GM18526 (cell line): ENCODE results near the gene SHMT2.

Experiments used
- POLR2A ChIP-seq: IDR thresholded peaks from 3 replicates; pipeline ENCODE4 v1.6.1; 2011; ENCODE audit not compliant: insufficient read length; ENCODE audit errors: extremely low read depth

The SHMT2 gene

GRCh38 chr12:57226588-57227314 is 2.8 kb upstream of the SHMT2 start:
- no peak for TF ChIP-seq POLR2A

DNA sequence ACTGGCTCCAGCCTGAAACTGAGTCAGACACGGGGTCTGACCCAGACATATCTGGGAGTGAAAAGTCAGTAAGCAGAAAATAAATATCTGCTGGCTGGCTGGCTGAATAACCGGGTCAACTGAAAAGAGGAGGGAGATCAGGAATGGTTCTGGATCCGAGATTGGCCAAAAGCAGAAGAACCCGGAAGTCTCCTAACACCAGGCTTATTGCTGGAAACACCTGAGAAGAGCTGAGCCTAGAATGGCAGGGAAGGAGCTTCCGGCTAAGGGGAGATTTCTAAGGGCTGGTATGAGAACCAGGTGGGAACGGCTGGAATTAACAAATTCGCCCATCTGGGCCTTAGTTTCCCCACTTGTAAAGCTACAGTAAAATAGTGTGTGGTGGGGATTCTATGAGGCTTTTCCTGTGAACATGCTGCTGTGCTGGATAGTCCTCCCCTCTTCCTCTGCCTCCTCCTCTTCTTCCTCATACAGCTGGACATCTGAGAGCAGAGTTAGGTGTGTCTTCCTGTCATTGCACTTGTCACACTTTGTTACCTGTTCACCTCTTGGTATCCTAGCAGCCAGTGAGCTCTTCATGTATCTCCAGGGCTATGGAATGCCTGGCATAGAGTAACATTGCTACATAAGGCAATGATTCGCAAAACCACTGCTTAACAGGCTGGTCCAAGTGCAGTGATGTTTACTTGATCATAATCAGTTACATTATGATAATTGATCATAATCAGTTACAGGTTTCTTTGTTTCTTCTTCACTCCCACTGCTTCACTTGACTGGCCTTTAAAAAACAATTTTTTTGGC is 2.0 kb upstream of the SHMT2 start:
- no peak for TF ChIP-seq POLR2A

GRCh38 chr12:57229046-57229633 is 371 bp upstream of the SHMT2 start:
- no peak for TF ChIP-seq POLR2A

DNA sequence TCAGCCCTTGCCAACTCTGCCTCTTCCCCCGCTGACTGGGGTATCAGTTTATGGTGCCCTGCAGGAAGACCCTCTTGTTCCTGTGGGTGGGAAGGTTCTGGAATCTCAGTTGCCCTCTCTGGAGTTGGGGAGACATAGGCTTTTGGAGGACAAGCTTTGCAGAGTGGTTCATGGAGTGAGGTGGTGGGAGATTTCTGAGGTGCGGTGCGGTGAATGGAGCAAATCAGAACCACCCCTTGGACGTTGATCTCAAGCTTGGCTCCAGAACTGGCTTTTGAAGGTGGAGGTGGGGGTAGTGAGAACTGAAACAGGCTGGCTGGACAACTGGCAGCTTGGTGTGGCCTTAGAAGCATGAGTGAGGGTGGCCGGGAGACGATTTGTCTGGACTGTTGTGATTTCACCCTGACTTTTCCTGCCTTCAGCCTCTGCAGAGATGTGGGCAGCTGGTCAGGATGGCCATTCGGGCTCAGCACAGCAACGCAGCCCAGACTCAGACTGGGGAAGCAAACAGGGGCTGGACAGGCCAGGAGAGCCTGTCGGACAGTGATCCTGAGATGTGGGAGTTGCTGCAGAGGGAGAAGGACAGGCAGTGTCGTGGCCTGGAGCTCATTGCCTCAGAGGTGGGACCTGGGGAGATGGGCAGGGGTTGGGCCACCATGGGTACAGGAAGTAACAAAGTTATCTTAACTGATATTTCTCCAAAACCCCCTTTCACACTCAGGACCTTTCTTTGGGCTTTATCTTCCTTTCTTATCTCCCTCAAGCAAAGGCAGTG is 1.1 kb downstream of the SHMT2 start:
- no peak for TF ChIP-seq POLR2A

GRCh38 chr12:57231276-57232021 is 1.9 kb downstream of the SHMT2 start:
- TF ChIP-seq POLR2A = no peak

- no peak for TF ChIP-seq POLR2A
Observed at GRCh38 chr12:57232156-57232756, 2.7 kb downstream of the SHMT2 start.

GRCh38 chr12:57233357-57234232 is 4.1 kb downstream of the SHMT2 start:
- no peak for TF ChIP-seq POLR2A

DNA sequence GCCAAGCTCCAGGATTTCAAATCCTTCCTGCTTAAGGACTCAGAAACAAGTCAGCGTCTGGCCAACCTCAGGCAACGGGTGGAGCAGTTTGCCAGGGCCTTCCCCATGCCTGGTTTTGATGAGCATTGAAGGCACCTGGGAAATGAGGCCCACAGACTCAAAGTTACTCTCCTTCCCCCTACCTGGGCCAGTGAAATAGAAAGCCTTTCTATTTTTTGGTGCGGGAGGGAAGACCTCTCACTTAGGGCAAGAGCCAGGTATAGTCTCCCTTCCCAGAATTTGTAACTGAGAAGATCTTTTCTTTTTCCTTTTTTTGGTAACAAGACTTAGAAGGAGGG is 4.7 kb downstream of the SHMT2 start:
- no peak for TF ChIP-seq POLR2A

GRCh38 chr12:57234571-57235016 is 5.1 kb downstream of the SHMT2 start:
- TF ChIP-seq POLR2A = no peak

DNA sequence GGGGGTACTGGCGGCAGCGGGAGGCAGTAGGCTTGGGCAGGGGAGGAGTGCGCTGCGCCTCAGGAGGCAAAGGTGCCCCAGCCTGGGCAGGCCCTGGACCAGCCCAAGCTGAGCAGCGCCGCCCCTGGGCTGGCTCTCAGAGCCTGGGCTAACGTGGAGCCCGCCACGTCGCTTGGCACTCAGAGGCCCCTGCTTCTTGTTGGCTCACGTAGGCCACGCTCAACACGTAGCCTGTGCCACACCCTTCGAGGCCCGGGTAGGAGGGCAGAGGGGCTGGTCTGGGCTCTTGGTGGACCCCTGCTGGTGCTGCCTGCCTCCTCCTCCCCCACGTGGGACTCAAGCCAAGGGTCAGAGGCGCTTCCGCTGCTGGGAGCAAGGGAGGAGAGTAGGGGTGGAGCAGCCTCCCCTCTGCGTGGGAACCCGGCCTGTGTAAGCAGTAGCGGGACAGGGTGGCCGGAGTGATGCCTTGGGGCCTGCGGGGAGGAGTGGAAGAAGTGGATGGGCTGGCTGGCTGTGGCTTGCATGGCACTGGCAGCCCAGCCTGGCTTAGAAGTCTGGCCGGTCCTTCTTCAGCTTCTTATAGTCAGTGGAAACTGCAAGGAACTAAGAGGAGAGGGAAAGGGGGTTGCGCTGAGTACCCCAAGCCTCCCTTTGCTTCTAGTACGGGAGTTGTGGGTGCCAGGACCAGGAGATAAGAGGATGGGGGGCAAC is 5.7 kb downstream of the SHMT2 start:
- no peak for TF ChIP-seq POLR2A

DNA sequence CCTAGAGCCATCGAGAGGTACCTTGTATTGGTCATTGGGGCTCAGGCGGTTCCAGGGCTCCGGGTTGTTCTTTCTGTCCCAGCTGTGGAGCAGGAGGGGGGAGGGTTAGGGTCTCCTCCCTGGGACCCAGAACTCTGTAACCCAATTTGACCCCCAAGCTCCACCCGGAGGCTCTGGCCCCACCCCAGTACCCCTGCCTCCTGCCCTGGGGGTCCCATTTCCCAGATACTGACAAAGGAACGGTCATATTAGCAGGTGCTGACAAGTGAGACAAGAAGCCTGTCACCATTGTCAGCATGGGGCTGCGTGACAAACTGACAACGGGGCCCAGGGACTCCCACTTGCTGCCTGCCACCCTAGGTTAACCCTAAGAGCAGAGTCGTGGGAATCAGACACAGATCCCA is 6.2 kb downstream of the SHMT2 start:
- no peak for TF ChIP-seq POLR2A

GRCh38 chr12:57236201-57236924 is 6.9 kb downstream of the SHMT2 start:
- TF ChIP-seq POLR2A = no peak
